ENCODE measurements around the gene SPATA25.

Gene SPATA25

GRCh38 chr20:45920462-45921336 is 33.3 kb upstream of the SPATA25 start:
- H3K4me3 ChIP-seq (ENCODE audit: low read length): no peak overlapping the region
- no peaks in the 10 kb centered on the region for H3K4me1 ChIP-seq (ENCODE audit: low read length)
- no peaks in the 10 kb centered on the region for H3K9me3 ChIP-seq (ENCODE audit: insufficient read depth, low read length)
- peaks cover 8% of the 10 kb centered on the region; the same call in 1 of the 2 replicates for H3K27me3 ChIP-seq (ENCODE audit: low read depth, low read length)
- TF ChIP-seq EZH2phosphoT487 (IDR thresholded peaks at IDR 0.05; ENCODE audit: low read depth) (no peak), CTCF (IDR thresholded peaks at IDR 0.05; ENCODE audit: low read depth, low read length) (no peak)
- no peaks in the 10 kb centered on the region for H3K36me3 ChIP-seq (replicated peaks; ENCODE audit: low read depth, low read length)
- H3K9ac ChIP-seq (ENCODE audit: low read length): no peak overlapping the region
- H4K20me1 ChIP-seq (ENCODE audit: insufficient read depth, low read length): no peaks in the 10 kb centered on the region
- H2AFZ ChIP-seq (ENCODE audit: low read depth, low read length): no peak overlapping the region
- H3K4me2 ChIP-seq (ENCODE audit: low read length): no peak overlapping the region
- H3K27ac ChIP-seq (ENCODE audit: low read length): no peak overlapping the region
- H3K79me2 ChIP-seq (ENCODE audit: low read length): no peaks in the 10 kb centered on the region

DNA sequence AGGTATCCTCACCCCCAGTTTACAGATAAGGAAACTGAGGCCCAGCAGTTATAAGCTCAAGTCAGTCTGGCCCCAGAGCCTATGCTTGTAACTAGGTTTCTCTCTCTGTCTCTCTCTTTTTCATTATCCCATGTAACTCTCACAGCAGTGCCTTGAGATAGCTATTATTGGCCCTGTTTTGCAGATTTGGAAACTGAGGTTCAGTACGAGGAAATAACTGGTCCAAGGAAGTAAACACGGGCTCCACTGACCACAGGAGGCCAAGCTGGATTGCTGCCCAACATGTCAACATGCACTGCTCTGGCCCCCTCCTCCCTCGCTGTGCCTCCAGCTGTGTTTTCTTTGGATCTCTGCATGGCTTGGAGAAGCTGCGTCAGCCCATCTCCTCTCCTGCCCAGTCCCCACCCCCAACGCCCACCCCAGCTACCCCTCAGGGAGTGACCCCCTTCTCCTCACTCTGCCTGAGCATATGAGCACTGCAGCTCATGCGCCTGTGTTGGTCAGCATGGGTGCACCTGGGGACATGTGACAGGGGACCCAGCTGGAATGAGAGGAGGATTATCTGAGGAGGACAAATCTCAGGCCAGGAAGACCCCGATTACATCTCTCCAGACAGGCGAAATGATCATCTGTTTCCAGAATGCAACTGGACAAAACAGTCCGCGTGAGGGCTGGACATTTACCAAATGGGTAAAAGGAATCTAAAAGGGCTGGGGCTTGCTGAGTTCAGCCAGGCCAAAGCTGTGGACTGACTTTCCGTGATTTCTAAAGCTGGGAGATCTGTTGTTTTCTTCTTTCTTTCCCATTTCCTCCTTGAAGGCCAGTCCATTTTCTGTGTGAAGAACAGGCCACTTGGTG is 32.3 kb upstream of the SPATA25 start:
- H3K27ac ChIP-seq (ENCODE audit: low read length): no peak overlapping the region
- no peaks in the 10 kb centered on the region for H3K36me3 ChIP-seq (replicated peaks; ENCODE audit: low read depth, low read length)
- TF ChIP-seq EZH2phosphoT487 (IDR thresholded peaks at IDR 0.05; ENCODE audit: low read depth): no peak
- TF ChIP-seq CTCF (IDR thresholded peaks at IDR 0.05; ENCODE audit: low read depth, low read length): no peak
- H2AFZ ChIP-seq (ENCODE audit: low read depth, low read length): no peak overlapping the region
- H3K4me2 ChIP-seq (ENCODE audit: low read length): no peak overlapping the region
- H4K20me1 ChIP-seq (ENCODE audit: insufficient read depth, low read length): no peaks in the 10 kb centered on the region
- no peak overlapping the region for H3K4me3 ChIP-seq (ENCODE audit: low read length)
- no peaks in the 10 kb centered on the region for H3K4me1 ChIP-seq (ENCODE audit: low read length)
- no peaks in the 10 kb centered on the region for H3K9me3 ChIP-seq (ENCODE audit: insufficient read depth, low read length)
- no peak overlapping the region for H3K9ac ChIP-seq (ENCODE audit: low read length)
- H3K79me2 ChIP-seq (ENCODE audit: low read length): no peaks in the 10 kb centered on the region
- H3K27me3 ChIP-seq (ENCODE audit: low read depth, low read length): peaks cover 8% of the 10 kb centered on the region; the same call in 1 of the 2 replicates

- H3K36me3 ChIP-seq (replicated peaks; ENCODE audit: low read depth, low read length): no peaks in the 10 kb centered on the region
- H3K27ac ChIP-seq (ENCODE audit: low read length): no peak overlapping the region
- H3K4me1 ChIP-seq (ENCODE audit: low read length): peaks cover 7% of the 10 kb centered on the region
- no peak overlapping the region for H3K9ac ChIP-seq (ENCODE audit: low read length)
- H3K4me3 ChIP-seq (ENCODE audit: low read length): no peak overlapping the region
- H4K20me1 ChIP-seq (ENCODE audit: insufficient read depth, low read length): no peaks in the 10 kb centered on the region
- H3K79me2 ChIP-seq (ENCODE audit: low read length): no peaks in the 10 kb centered on the region
- no peak overlapping the region for H2AFZ ChIP-seq (ENCODE audit: low read depth, low read length)
- peaks cover 8% of the 10 kb centered on the region; the same call in 1 of the 2 replicates for H3K27me3 ChIP-seq (ENCODE audit: low read depth, low read length)
- H3K9me3 ChIP-seq (ENCODE audit: insufficient read depth, low read length): no peaks in the 10 kb centered on the region
- TF ChIP-seq EZH2phosphoT487 (IDR thresholded peaks at IDR 0.05; ENCODE audit: low read depth): no peak
- TF ChIP-seq CTCF (IDR thresholded peaks at IDR 0.05; ENCODE audit: low read depth, low read length): no peak
- H3K4me2 ChIP-seq (ENCODE audit: low read length): no peak overlapping the region
These were observed 31.5 kb upstream of the SPATA25 start for GRCh38 chr20:45918779-45919537.

All from OCI-LY3 (cell line).